VCaP (cell line): Measurements from ENCODE around the gene SEC14L6.
A peak's percentile ranks its signal among the peaks of the same experiment; 100 is the strongest.

ENCODE experiments used
- H3K27ac ChIP-seq: fragments of 450-650 bp; 2 replicates; pipeline ENCODE4 v1.5.1; 2017
- CTCF ChIP-seq: fragments of 450-650 bp; conservative IDR thresholded peaks from 2 replicates; pipeline ENCODE4 v1.5.1; 2017; ENCODE audit warnings: mild to moderate bottlenecking, moderate library complexity

Gene SEC14L6

GRCh38 chr22:30500628-30501027, 45.9 kb downstream of the SEC14L6 start:
- TF ChIP-seq CTCF, result no peak
- no peak overlapping the region for H3K27ac ChIP-seq

- TF ChIP-seq CTCF, result no peak
These were observed 48.9 kb downstream of the SEC14L6 start for GRCh38 chr22:30497466-30498150.

GRCh38 chr22:30495041-30495784, 51.3 kb downstream of the SEC14L6 start:
- no peak overlapping the region for H3K27ac ChIP-seq

More at GRCh38 chr22:30497466-30498150, 48.9 kb downstream of the SEC14L6 start:
- H3K27ac ChIP-seq, result no peak overlapping the region

GRCh38 chr22:30492144-30492543, 54.4 kb downstream of the SEC14L6 start:
- H3K27ac ChIP-seq, result no peak overlapping the region
- no peak for TF ChIP-seq CTCF

More at GRCh38 chr22:30495041-30495784, 51.3 kb downstream of the SEC14L6 start:
- TF ChIP-seq CTCF, result no peak

- H3K27ac ChIP-seq, result no peak overlapping the region
- no peak for TF ChIP-seq CTCF
These were observed 55.2 kb downstream of the SEC14L6 start for GRCh38 chr22:30491381-30491780.

- TF ChIP-seq CTCF, result no peak
- H3K27ac ChIP-seq, result no peak overlapping the region
These were observed 56.1 kb downstream of the SEC14L6 start for GRCh38 chr22:30490399-30490798.

- H3K27ac ChIP-seq, result peak overlapping the region; percentile 88; the same call in 1 of the 2 replicates
- no peak for TF ChIP-seq CTCF
These were observed 58.4 kb downstream of the SEC14L6 start for GRCh38 chr22:30488121-30488520.
